Gastrocnemius medialis (tissue), 4 donors: Measurements from ENCODE around the gene LRRC23.

ENCODE experiments used
- CTCF ChIP-seq, 5 experiments: fragments of 450-650 bp in 3 of 5; fragments of 200-600 bp in 2 of 5; sonication (generic) in 2 of 5; IDR thresholded peaks in 4 of 5; conservative IDR thresholded peaks in 1 of 5; 1 replicate in 4 of 5; 2 replicates in 1 of 5; pipeline ENCODE4 v1.5.1; 2016 to 2019; ENCODE audit warnings: antibody characterized with exemption in 5 of 5, mild to moderate bottlenecking in 3 of 5, moderate library complexity in 3 of 5
- POLR2A ChIP-seq, 2 donors: fragments of 450-650 bp; IDR thresholded peaks; one replicate each; pipeline ENCODE4 v1.6.1; 2017; ENCODE audit warnings: antibody characterized with exemption in 2 of 2, mild to moderate bottlenecking in 2 of 2, moderate library complexity in 2 of 2

- no peak for TF ChIP-seq CTCF (IDR thresholded peaks at IDR 0.05 in 4 of 5, conservative IDR thresholded peaks at IDR 0.05 in 1 of 5)
- no peak for TF ChIP-seq POLR2A (IDR thresholded peaks at IDR 0.05)
Observed at GRCh38 chr12:6899427-6899826, 5.2 kb upstream of the LRRC23 start.
